HepG2 (cell line): ENCODE data around the gene IL1R1. TPM values are rescaled to one million over a fixed set of nuclear protein-coding genes. Genes with fewer than 3 reads are reported as not detected.

Source experiments
- NAIF1 ChIP-seq: sonication (generic); formaldehyde crosslinking; IDR thresholded peaks from 2 replicates; pipeline ENCODE4 v1.5.0; 2020; ENCODE audit warnings: mild to moderate bottlenecking, missing genetic modification reagents, borderline replicate concordance
- NR2C2 ChIP-seq: sonication (generic); formaldehyde crosslinking; IDR thresholded peaks from 2 replicates; pipeline ENCODE4 v1.4.0; 2020; ENCODE audit warnings: missing genetic modification reagents, mild to moderate bottlenecking, moderate library complexity, borderline replicate concordance
- PRDM15 ChIP-seq: sonication (generic); formaldehyde crosslinking; IDR thresholded peaks from 2 replicates; pipeline ENCODE4 v1.4.0; 2020; ENCODE audit warnings: missing genetic modification reagents
- PREB ChIP-seq: sonication (generic); formaldehyde crosslinking; IDR thresholded peaks from 2 replicates; pipeline ENCODE4 v1.4.0; 2020; ENCODE audit warnings: missing genetic modification reagents
- SALL2 ChIP-seq: sonication (generic); formaldehyde crosslinking; IDR thresholded peaks from 2 replicates; pipeline ENCODE4 v1.8.1; 2023; ENCODE audit warnings: mild to moderate bottlenecking, missing genetic modification reagents, inconsistent platforms
- SKI ChIP-seq: fragments of 450-650 bp; IDR thresholded peaks from one replicate; pipeline ENCODE4 v1.6.1; 2018; ENCODE audit warnings: mild to moderate bottlenecking; ENCODE audit not compliant: partially characterized antibody
- SRF ChIP-seq: IDR thresholded peaks from 2 replicates; pipeline ENCODE4 v1.6.1; 2011; ENCODE audit warnings: mild to moderate bottlenecking, low read depth, low read length, moderate library complexity
- SRY ChIP-seq: sonication (generic); formaldehyde crosslinking; IDR thresholded peaks from 2 replicates; pipeline ENCODE4 v1.8.0; 2022; ENCODE audit warnings: mild to moderate bottlenecking, missing genetic modification reagents
- ZFP36L1 ChIP-seq: sonication (generic); formaldehyde crosslinking; IDR thresholded peaks from 2 replicates; pipeline ENCODE4 v1.8.0; 2022; ENCODE audit warnings: mild to moderate bottlenecking, missing genetic modification reagents, moderate library complexity
- ZNF235 ChIP-seq: sonication (generic); formaldehyde crosslinking; IDR thresholded peaks from 2 replicates; pipeline ENCODE4 v1.8.1; 2023; ENCODE audit warnings: mild to moderate bottlenecking, missing genetic modification reagents, borderline replicate concordance
- ZNF281 ChIP-seq: sonication (generic); formaldehyde crosslinking; IDR thresholded peaks from 2 replicates; pipeline ENCODE4 v1.4.0; 2020; ENCODE audit warnings: missing genetic modification reagents, borderline replicate concordance
- ZNF563 ChIP-seq: sonication (generic); formaldehyde crosslinking; IDR thresholded peaks from 2 replicates; pipeline ENCODE4 v1.8.0; 2022; ENCODE audit warnings: mild to moderate bottlenecking, moderate library complexity, missing genetic modification reagents
- ZNF569 ChIP-seq: sonication (generic); formaldehyde crosslinking; IDR thresholded peaks from 2 replicates; pipeline ENCODE4 v1.5.0; 2020; ENCODE audit warnings: mild to moderate bottlenecking, missing genetic modification reagents, moderate library complexity, borderline replicate concordance
- ZNF577 ChIP-seq: sonication (generic); formaldehyde crosslinking; IDR thresholded peaks from 2 replicates; pipeline ENCODE4 v1.4.0; 2020; ENCODE audit warnings: mild to moderate bottlenecking, low read depth, missing genetic modification reagents, borderline replicate concordance
- ZNF709 ChIP-seq: sonication (generic); formaldehyde crosslinking; IDR thresholded peaks from 2 replicates; pipeline ENCODE4 v1.5.0; 2020; ENCODE audit warnings: mild to moderate bottlenecking, missing genetic modification reagents
- ZNF879 ChIP-seq: sonication (generic); formaldehyde crosslinking; IDR thresholded peaks from 2 replicates; pipeline ENCODE4 v1.8.1; 2023; ENCODE audit warnings: missing genetic modification reagents
- ZNF891 ChIP-seq: sonication (generic); formaldehyde crosslinking; IDR thresholded peaks from 2 replicates; pipeline ENCODE4 v1.5.0; 2020; ENCODE audit warnings: mild to moderate bottlenecking, missing genetic modification reagents
- ZXDC ChIP-seq: sonication (generic); formaldehyde crosslinking; IDR thresholded peaks from 2 replicates; pipeline ENCODE4 v1.5.0; 2020; ENCODE audit warnings: mild to moderate bottlenecking, missing genetic modification reagents
- polyA plus RNA-seq, 8 experiments: library from polyadenylated mRNA; depleted of rRNA in 3 of 8; stranded (reverse) in 7 of 8; unstranded in 1 of 8; fragments of >200 nt; fragmentation: Illumina TruSeq in 4 of 8; extraction: Trizol in 4 of 8; gene quantifications; 2 replicates each; pipeline versions ENCODE4 v1.2.1 to v1.2.3, GENCODE V29; 2011 to 2016; ENCODE audit warnings: low read depth in 4 of 8, missing spikeins in 1 of 8, mixed read lengths in 1 of 8; ENCODE audit not compliant: insufficient read depth in 1 of 8
- total RNA-seq, 5 experiments: library from RNA; depleted of rRNA; stranded (reverse); fragments of >200 nt; fragmentation: Illumina TruSeq; extraction: Trizol; gene quantifications; 2 replicates each; pipeline ENCODE4 v1.2.3, GENCODE V29; 2016; ENCODE audit warnings: low read depth in 1 of 5

The IL1R1 gene
- total and polyA plus RNA-seq, 2 of the 13 experiments (the other 11 are each of a cell fraction or from before 2014, with no cell fraction given) = 38.0 to 93.1 TPM

- TF ChIP-seq ZNF281 (CRISPR knock-in tag) (no peak), SKI (peak; percentile 58), PREB (CRISPR knock-in tag) (no peak), SRF (no peak), ZXDC (CRISPR knock-in tag) (no peak), NR2C2 (no peak), NAIF1 (no peak), ZNF235 (CRISPR knock-in tag) (peak; percentile 51; the same call in 1 of the 2 replicates), ZNF891 (CRISPR knock-in tag) (no peak), ZNF563 (CRISPR knock-in tag) (no peak; the same call in 1 of the 2 replicates), SALL2 (peak; percentile 89), PRDM15 (CRISPR knock-in tag) (peak; percentile 67; the same call in 1 of the 2 replicates), ZNF709 (CRISPR knock-in tag) (0 out of 2 replicates have a peak, but pooled peaks have one; percentile 14), ZNF577 (CRISPR knock-in tag) (no peak), SRY (CRISPR knock-in tag) (no peak; the same call in 1 of the 2 replicates), ZNF569 (CRISPR knock-in tag) (no peak), ZFP36L1 (CRISPR knock-in tag) (no peak), ZNF879 (CRISPR knock-in tag) (0 out of 2 replicates have a peak, but pooled peaks have one; percentile 70)
These were observed at the start of gene IL1R1 (continued) for GRCh38 chr2:102141970-102142828.
